ENCODE data around the gene SARNP.
"Not testable (repeated sequence)": the region's sequence is repeated elsewhere in the genome, so short reads cannot be mapped to it uniquely, and the experiment has no call there.

SARNP gene

GRCh38 chr12:55838361-55838760 lies 20.8 kb upstream of the SARNP start:
- no peak for TF ChIP-seq CTCF (IDR thresholded peaks at IDR 0.05; ENCODE audit: borderline replicate concordance, insufficient read depth, low read depth, low read length)
- H3K4me3 ChIP-seq (ENCODE audit: low read depth, low read length): no peak overlapping the region

- H3K4me3 ChIP-seq (ENCODE audit: low read depth, low read length): not testable (repeated sequence)
These were observed 16.9 kb upstream of the SARNP start for GRCh38 chr12:55834400-55834799.

- TF ChIP-seq CTCF (IDR thresholded peaks at IDR 0.05; ENCODE audit: borderline replicate concordance, insufficient read depth, low read depth, low read length): no peak
- H3K4me3 ChIP-seq (ENCODE audit: low read depth, low read length): no peak overlapping the region
These were observed 15.5 kb upstream of the SARNP start for GRCh38 chr12:55833056-55833455.

- no peak overlapping the region for H3K4me3 ChIP-seq (ENCODE audit: low read depth, low read length)
- no peak for TF ChIP-seq CTCF (IDR thresholded peaks at IDR 0.05; ENCODE audit: borderline replicate concordance, insufficient read depth, low read depth, low read length)
These were observed 13.9 kb upstream of the SARNP start for GRCh38 chr12:55831447-55831815.

GRCh38 chr12:55830601-55831446 lies 13.3 kb upstream of the SARNP start:
- peak overlapping the region; percentile 65 for H3K4me3 ChIP-seq (ENCODE audit: low read depth, low read length)

GRCh38 chr12:55829967-55830600 lies 12.6 kb upstream of the SARNP start:
- no peak for TF ChIP-seq CTCF (IDR thresholded peaks at IDR 0.05; ENCODE audit: borderline replicate concordance, insufficient read depth, low read depth, low read length)
- H3K4me3 ChIP-seq (ENCODE audit: low read depth, low read length): peak overlapping the region; percentile 65

More at GRCh38 chr12:55830601-55831446, 13.3 kb upstream of the SARNP start:
- no peak for TF ChIP-seq CTCF (IDR thresholded peaks at IDR 0.05; ENCODE audit: borderline replicate concordance, insufficient read depth, low read depth, low read length)

- no peak for TF ChIP-seq CTCF (IDR thresholded peaks at IDR 0.05; ENCODE audit: borderline replicate concordance, insufficient read depth, low read depth, low read length)
- peak overlapping the region; percentile 55 for H3K4me3 ChIP-seq (ENCODE audit: low read depth, low read length)
These were observed 10.8 kb upstream of the SARNP start for GRCh38 chr12:55828357-55828756.
